ENCODE measurements around the gene ERGIC3.
"Not testable (repeated sequence)": the region's sequence is repeated elsewhere in the genome, so short reads cannot be mapped to it uniquely, and the experiment has no call there.

GRCh38 chr20:35544941-35545340 is 3.1 kb downstream of the ERGIC3 start:
- TF ChIP-seq CTCF (IDR thresholded peaks at IDR 0.05); EZH2 (IDR thresholded peaks at IDR 0.05; ENCODE audit: borderline replicate concordance, insufficient read depth, low read depth, low read length, poor library complexity, severe bottlenecking): not testable (repeated sequence)
